SK-N-SH treated with all-trans-retinoic acid at 6 μM for 48 hours (cell line): ENCODE results near the gene CHPF.
A peak's percentile ranks its signal among the peaks of the same experiment; 100 is the strongest.

Experiments used
- CREB5 ChIP-seq: fragments of 250-450 bp; sonication (Bioruptor Pico); IDR thresholded peaks from 2 replicates; pipeline ENCODE4 v1.5.1; 2020; ENCODE audit warnings: low read depth, mild to moderate bottlenecking, moderate library complexity
- CSDC2 ChIP-seq: fragments of 250-450 bp; sonication (Bioruptor Pico); IDR thresholded peaks from 2 replicates; pipeline ENCODE4 v1.5.0; 2020; ENCODE audit warnings: mild to moderate bottlenecking, moderate library complexity
- GLIS3 ChIP-seq: fragments of 250-450 bp; sonication (Bioruptor Pico); IDR thresholded peaks from 2 replicates; pipeline ENCODE4 v1.5.0; 2020; ENCODE audit warnings: mild to moderate bottlenecking, moderate library complexity
- PPARA ChIP-seq: fragments of 250-450 bp; sonication (Bioruptor Pico); IDR thresholded peaks from 2 replicates; pipeline ENCODE4 v1.5.0; 2020; ENCODE audit warnings: mild to moderate bottlenecking, borderline replicate concordance
- TCF4 ChIP-seq: fragments of 250-450 bp; sonication (Bioruptor Pico); IDR thresholded peaks from 2 replicates; pipeline ENCODE4 v1.8.0; 2021; ENCODE audit warnings: mild to moderate bottlenecking, moderate library complexity, borderline replicate concordance
- ZC3H10 ChIP-seq: fragments of 250-450 bp; sonication (Bioruptor Pico); IDR thresholded peaks from 2 replicates; pipeline ENCODE4 v1.5.1; 2021; ENCODE audit warnings: mild to moderate bottlenecking, moderate library complexity
- ZFP3 ChIP-seq: fragments of 250-450 bp; sonication (Bioruptor Pico); IDR thresholded peaks from 2 replicates; pipeline ENCODE4 v1.5.0; 2020; ENCODE audit warnings: mild to moderate bottlenecking, moderate library complexity
- ZFP30 ChIP-seq: fragments of 450-650 bp; formaldehyde crosslinking; IDR thresholded peaks from 2 replicates; pipeline ENCODE4 v1.5.0; 2022; ENCODE audit warnings: mild to moderate bottlenecking, moderate library complexity
- ZNF8 ChIP-seq: fragments of 450-650 bp; formaldehyde crosslinking; IDR thresholded peaks from 2 replicates; pipeline ENCODE4 v1.5.0; 2020; ENCODE audit warnings: mild to moderate bottlenecking, moderate library complexity
- TF ChIP-seq, protein P1 (sequence below): fragments of 250-450 bp; sonication (Bioruptor Pico); IDR thresholded peaks from 2 replicates; pipeline ENCODE4 v1.8.0; 2021; ENCODE audit warnings: low read depth, mild to moderate bottlenecking, moderate library complexity, borderline replicate concordance

DNA sequence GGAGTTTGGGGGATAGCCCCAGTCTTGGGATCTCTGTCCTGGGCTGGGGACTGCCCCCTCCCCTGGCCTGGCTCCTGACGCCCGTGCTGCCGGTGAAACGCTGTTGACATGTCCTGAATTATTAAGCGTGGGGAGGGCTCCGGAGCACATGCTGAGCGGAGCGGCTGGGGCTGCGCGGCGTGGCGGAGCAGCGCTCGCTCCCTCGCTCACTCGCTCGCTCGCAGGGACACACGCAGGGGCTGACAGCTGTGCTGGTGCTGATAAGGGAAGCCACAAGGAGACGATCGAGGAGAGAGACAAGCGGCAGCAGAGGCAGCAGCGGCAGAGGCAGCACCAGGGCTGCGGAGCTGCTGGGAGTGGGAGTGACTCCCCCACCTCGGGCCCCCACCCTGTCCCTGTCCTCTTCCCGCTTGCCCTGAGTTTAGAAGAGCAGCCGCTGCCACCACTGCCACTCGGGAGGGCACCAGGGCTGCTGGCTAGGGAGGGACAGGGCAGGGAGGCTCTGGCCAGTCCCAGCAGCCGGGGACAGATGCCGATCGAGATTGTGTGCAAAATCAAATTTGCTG lies 29.3 kb downstream of the CHPF start, which contains the start of gene ASIC4:
- TF ChIP-seq ZFP3 (CRISPR knock-in tag) (no peak), CSDC2 (no peak), ZNF8 (no peak), PPARA (no peak), TCF4 (CRISPR knock-in tag) (peak; percentile 38; the same call in 1 of the 2 replicates), ZFP30 (CRISPR knock-in tag) (no peak), ZC3H10 (CRISPR knock-in tag) (no peak), GLIS3 (CRISPR knock-in tag) (no peak), CREB5 (CRISPR knock-in tag) (no peak)
- TF ChIP-seq, protein P1, sequence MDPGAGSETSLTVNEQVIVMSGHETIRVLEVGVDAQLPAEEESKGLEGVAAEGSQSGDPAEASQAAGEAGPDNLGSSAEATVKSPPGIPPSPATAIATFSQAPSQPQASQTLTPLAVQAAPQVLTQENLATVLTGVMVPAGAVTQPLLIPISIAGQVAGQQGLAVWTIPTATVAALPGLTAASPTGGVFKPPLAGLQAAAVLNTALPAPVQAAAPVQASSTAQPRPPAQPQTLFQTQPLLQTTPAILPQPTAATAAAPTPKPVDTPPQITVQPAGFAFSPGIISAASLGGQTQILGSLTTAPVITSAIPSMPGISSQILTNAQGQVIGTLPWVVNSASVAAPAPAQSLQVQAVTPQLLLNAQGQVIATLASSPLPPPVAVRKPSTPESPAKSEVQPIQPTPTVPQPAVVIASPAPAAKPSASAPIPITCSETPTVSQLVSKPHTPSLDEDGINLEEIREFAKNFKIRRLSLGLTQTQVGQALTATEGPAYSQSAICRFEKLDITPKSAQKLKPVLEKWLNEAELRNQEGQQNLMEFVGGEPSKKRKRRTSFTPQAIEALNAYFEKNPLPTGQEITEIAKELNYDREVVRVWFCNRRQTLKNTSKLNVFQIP: no peak
